Left renal cortex interstitium (tissue), 4 donors: ENCODE results near the gene MAB21L1. TPM values are rescaled to one million over a fixed set of nuclear protein-coding genes. Genes with fewer than 3 reads are reported as not detected.

Experiments
- DNase-seq, 4 donors: peaks; one replicate each; pipeline ENCODE4 v3.0.0-alpha.2; 2013; ENCODE audit warnings: low read depth in 4 of 4, low spot score in 2 of 4, missing footprints in 1 of 4
- polyA plus RNA-seq, 4 donors: library from polyadenylated mRNA; unstranded; fragments of 120-200 nt; gene quantifications; one replicate each; pipeline ENCODE4 v1.2.1, GENCODE V29; 2013; ENCODE audit not compliant: insufficient read length in 4 of 4

MAB21L1 gene
- polyA plus RNA-seq = under 1 TPM; 0.06 to 0.10 (median 0.07) TPM

- DNase-seq = no peak
Observed at GRCh38 chr13:35475960-35476943, at the start of gene MAB21L1. Gene MAB21L1 (minus strand): TSS chr13:35476689. CDS start chr13:35476138, 551 bp downstream.

GRCh38 chr13:35524171-35524570 is 47.7 kb upstream of the MAB21L1 start:
- no peak for DNase-seq

- DNase-seq = no peak
Observed at GRCh38 chr13:35518337-35518946, 42.0 kb upstream of the MAB21L1 start.

GRCh38 chr13:35514801-35515502 is 38.5 kb upstream of the MAB21L1 start:
- DNase-seq = no peak

- DNase-seq = no peak
Observed at GRCh38 chr13:35514061-35514477, 37.6 kb upstream of the MAB21L1 start.

GRCh38 chr13:35512271-35512920 is 35.9 kb upstream of the MAB21L1 start:
- no peak for DNase-seq

- no peak for DNase-seq
Observed at GRCh38 chr13:35502456-35502855, 26.0 kb upstream of the MAB21L1 start.

- DNase-seq = no peak
Observed at GRCh38 chr13:35501661-35502235, 25.3 kb upstream of the MAB21L1 start.

- DNase-seq = no peak
Observed at GRCh38 chr13:35500144-35500543, 23.7 kb upstream of the MAB21L1 start.

- no peak for DNase-seq
Observed at GRCh38 chr13:35499676-35500075, 23.2 kb upstream of the MAB21L1 start.

GRCh38 chr13:35499196-35499662 is 22.7 kb upstream of the MAB21L1 start:
- DNase-seq = no peak

GRCh38 chr13:35498231-35498630 is 21.7 kb upstream of the MAB21L1 start:
- DNase-seq = no peak

GRCh38 chr13:35496761-35497386 is 20.4 kb upstream of the MAB21L1 start:
- no peak for DNase-seq

GRCh38 chr13:35496006-35496405 is 19.5 kb upstream of the MAB21L1 start:
- DNase-seq = no peak

- no peak for DNase-seq
Observed at GRCh38 chr13:35489050-35489449, 12.6 kb upstream of the MAB21L1 start.

- no peak for DNase-seq
Observed at GRCh38 chr13:35485424-35485823, 8.9 kb upstream of the MAB21L1 start.

- DNase-seq = no peak
Observed at GRCh38 chr13:35484384-35484783, 7.9 kb upstream of the MAB21L1 start.

GRCh38 chr13:35483761-35484160 is 7.3 kb upstream of the MAB21L1 start:
- DNase-seq = no peak

- no peak for DNase-seq
Observed at GRCh38 chr13:35482527-35482926, 6.0 kb upstream of the MAB21L1 start.

GRCh38 chr13:35481777-35482176 is 5.3 kb upstream of the MAB21L1 start:
- no peak for DNase-seq
